GM18511 (cell line): Measurements from ENCODE around the gene TREH.

Experiments
- ATAC-seq: cut with Tn5 transposase; IDR thresholded peaks from one replicate; pipeline ENCODE4 v1.9.1; 2021; ENCODE audit warnings: mild to moderate bottlenecking, moderate library complexity; ENCODE audit not compliant: unreplicated experiment

TREH gene

GRCh38 chr11:118671254-118671653, 8.2 kb downstream of the TREH start:
- no peak for ATAC-seq

GRCh38 chr11:118670063-118670462, 9.4 kb downstream of the TREH start:
- ATAC-seq: no peak

- ATAC-seq: no peak
Measured at GRCh38 chr11:118666371-118666770, 13.1 kb downstream of the TREH start.

- no peak for ATAC-seq
Measured at GRCh38 chr11:118663902-118664301, 15.5 kb downstream of the TREH start.

GRCh38 chr11:118663381-118663780, 16.1 kb downstream of the TREH start:
- ATAC-seq: no peak

GRCh38 chr11:118662401-118663271, 16.8 kb downstream of the TREH start:
- no peak for ATAC-seq

- no peak for ATAC-seq
Measured at GRCh38 chr11:118661425-118662301, 17.8 kb downstream of the TREH start.

GRCh38 chr11:118660681-118661424, 18.6 kb downstream of the TREH start:
- ATAC-seq: no peak

- ATAC-seq: no peak
Measured at GRCh38 chr11:118659953-118660680, 19.3 kb downstream of the TREH start.

GRCh38 chr11:118659314-118659952, 20.0 kb downstream of the TREH start:
- ATAC-seq: peak; percentile 89

- no peak for ATAC-seq
Measured at GRCh38 chr11:118658429-118659313, 20.8 kb downstream of the TREH start.

GRCh38 chr11:118657709-118658428, 21.6 kb downstream of the TREH start:
- ATAC-seq: no peak

GRCh38 chr11:118657238-118657637, 22.2 kb downstream of the TREH start:
- ATAC-seq: no peak

GRCh38 chr11:118656563-118657165, 22.8 kb downstream of the TREH start:
- no peak for ATAC-seq

- ATAC-seq: no peak
Measured at GRCh38 chr11:118655486-118656190, 23.8 kb downstream of the TREH start.

- ATAC-seq: no peak
Measured at GRCh38 chr11:118653684-118654390, 25.6 kb downstream of the TREH start.
